Stimulated activated CD4-positive, alpha-beta T cell treated with anti-CD3 and anti-CD28 coated beads, Interleukin-4, amount 100 ng/mL, for 4 hours (primary cell): ENCODE results near the gene AOPEP.

Source experiments
- DNase-seq, 2 experiments: peaks; one replicate each; pipeline ENCODE4 v3.0.0-alpha.2; 2020

Gene AOPEP

GRCh38 chr9:94717761-94718160, 8.7 kb upstream of the AOPEP start:
- DNase-seq: no peak

- DNase-seq: no peak
Observed at GRCh38 chr9:94718936-94719335, 7.6 kb upstream of the AOPEP start.

GRCh38 chr9:94719878-94720277, 6.6 kb upstream of the AOPEP start:
- no peak for DNase-seq

DNA sequence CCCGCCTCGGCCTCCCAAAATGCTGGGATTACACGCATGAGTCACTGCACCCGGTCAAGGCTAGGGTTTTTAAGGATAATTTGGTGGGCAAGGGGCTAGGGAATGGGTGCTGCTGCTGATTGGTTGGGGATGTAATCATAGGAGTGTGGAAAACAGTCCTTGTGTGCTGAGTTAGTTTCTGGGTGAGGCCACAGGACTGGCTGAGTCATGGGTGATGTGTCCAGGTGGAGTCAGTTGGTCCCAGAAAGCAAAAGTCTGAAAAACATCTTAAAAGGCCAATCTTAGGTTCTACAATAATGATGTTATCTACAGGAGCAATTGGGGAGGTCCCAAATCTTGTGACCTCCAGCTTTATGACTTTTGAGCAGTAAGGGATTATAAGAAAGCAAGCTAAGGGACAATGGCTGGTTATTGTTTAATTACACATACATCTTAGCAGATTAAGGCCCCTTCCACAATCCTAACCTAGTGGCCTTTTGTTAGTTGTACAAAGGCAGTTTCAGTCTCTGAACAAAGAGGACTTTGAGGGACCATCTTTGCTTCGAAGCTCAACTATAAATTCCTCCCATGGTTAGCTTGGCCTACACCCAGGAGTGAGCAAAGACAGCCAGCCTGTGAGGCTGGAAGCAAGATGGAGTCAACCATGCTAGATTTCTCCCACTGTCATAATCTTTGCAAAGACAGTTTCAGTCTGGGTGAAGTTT, 5.5 kb upstream of the AOPEP start:
- no peak for DNase-seq

GRCh38 chr9:94721754-94722153, 4.7 kb upstream of the AOPEP start:
- DNase-seq: no peak

DNA sequence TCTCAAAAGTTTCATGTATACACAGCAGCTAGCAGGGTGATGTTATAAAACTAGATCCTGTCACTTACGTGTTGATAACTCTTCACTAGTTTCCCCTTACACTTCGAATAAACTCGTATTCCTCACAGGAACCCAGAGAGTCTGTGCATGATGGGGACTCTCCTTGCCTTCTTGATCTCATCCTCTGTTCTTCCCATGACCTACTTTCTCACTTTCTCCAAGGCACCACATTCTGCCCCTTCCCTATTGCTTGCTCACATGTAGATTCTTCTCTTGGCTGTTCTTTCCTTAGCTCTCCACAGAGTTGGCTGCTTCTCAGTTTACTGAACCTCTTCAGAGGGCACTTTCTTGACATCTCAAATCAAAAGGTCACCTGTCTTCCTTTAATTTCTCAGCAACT, 1.2 kb upstream of the AOPEP start:
- DNase-seq: no peak

GRCh38 chr9:94728719-94729118, 2.2 kb downstream of the AOPEP start:
- DNase-seq: no peak

DNA sequence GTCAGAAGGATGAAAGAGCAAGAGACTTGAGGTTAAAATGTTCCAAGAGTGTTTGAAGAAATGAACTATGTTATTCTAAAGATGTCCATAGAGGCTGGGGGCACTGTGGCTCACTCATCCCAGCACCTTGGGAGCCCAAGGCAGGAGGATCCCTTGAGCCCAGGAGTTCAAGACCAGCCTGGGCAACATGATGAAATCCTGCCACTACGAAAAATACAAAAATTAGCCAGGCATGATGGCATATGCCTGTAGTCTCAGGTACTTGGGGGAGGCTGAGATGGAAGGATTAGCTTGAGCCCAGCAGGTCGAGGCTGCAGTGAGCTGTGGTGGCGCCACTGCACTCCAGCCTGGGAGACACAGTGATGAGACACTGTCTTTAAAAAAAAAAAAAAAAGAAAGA, 2.7 kb downstream of the AOPEP start:
- DNase-seq: no peak

GRCh38 chr9:94734054-94734754, 7.7 kb downstream of the AOPEP start:
- no peak for DNase-seq

- no peak for DNase-seq
Observed at GRCh38 chr9:94736759-94737158, 10.3 kb downstream of the AOPEP start.

- DNase-seq: no peak
Observed at GRCh38 chr9:94740145-94740840, 13.8 kb downstream of the AOPEP start.

DNA sequence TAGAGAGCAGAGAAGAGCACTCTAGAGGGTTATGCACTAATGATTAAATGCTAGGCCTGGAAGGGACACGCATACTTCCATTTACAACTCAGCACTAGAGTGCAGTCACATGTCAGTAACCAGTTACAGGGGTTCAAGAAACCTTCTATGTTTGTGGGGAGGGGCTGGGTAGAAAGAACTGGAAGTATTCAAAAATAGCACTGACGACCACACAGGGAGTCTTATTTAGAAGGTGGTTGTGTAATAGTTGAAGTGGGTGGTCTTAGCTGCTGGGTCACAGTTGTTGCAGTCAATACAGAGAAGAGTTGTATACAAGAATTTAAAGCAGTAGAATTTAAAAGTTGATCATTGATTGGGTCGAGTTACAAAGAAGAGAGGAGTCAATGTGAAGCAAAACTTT, 15.4 kb downstream of the AOPEP start:
- DNase-seq: no peak

DNA sequence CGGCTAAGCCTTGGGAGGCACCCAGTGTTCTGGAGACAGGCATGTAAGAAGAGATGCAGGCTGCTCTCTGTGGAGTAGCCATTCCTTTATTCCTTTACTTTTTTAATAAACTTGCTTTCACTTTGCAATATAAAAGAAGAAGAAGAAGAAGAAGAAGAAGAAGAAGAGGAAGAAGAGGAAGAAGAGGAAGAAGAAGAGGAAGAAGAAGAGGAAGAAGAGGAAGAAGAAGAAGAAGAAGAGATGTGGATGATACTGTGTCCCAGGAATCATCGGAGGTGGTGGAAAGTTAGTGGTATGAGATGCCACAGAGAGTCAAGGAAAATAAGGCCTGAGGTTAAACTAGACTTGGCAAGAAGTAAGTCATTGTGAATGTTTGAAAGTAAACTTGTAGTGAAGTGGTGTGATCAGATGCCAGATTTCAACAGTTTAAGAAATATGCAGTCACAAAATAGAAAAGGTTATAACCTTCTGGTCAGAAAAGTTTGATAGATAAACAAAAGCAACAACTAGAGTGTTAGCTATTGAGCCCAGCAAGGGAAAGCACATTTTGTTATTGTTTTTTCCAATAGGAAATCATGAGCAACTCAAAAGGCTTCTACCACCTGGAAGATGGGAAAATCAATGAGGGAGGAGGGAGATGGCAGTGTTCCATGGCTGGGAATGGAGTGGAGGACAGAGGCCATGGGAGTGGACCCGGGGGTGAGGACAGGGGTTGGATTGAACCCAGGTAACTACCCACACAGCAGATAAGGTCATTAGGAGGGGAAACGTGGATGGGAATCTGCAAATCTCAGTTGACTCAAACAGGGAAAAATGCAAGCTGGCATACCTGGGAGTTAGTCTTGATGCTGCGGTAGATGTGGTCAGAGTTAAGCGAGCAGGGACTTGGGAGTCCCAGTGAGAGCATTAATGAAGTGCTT, 16.8 kb downstream of the AOPEP start:
- DNase-seq: no peak

DNA sequence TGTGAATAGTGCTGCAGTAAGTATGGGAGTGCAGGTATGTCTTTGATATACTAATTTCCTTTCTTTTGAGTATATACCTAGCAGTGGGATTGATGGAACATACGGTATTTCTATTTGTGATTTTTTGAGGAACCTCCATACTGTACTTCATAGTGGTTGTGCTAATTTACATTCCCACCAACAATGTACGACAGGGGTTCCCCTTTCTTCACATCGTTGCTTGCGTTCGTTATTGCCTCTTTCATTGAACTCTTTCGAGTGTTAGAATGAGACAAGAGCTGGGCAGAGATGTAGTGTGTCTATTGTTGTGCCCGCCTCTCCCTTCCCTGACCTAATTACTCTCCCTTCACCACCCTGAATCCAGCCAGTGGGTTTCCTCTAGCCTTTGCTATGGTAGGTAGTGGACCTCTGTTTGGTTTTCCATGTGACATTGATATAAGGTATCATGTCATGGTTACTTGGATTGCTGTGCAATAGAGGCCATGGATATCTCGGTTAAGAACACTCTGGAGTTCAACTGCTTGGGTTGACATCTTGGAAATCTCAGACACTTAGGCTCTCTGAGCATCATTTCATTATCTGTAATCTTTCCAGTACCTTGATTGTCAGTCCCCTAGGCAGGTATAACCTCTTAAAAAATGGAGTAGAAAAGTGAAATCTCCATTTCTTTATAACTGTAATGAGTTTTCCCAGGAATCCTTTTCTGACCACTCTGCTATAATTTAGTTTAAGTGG, 19.5 kb downstream of the AOPEP start:
- no peak for DNase-seq

- DNase-seq: no peak
Observed at GRCh38 chr9:94746541-94747370, 20.3 kb downstream of the AOPEP start.

GRCh38 chr9:94754976-94755475, 28.5 kb downstream of the AOPEP start:
- no peak for DNase-seq

GRCh38 chr9:94757158-94757557, 30.7 kb downstream of the AOPEP start:
- no peak for DNase-seq

DNA sequence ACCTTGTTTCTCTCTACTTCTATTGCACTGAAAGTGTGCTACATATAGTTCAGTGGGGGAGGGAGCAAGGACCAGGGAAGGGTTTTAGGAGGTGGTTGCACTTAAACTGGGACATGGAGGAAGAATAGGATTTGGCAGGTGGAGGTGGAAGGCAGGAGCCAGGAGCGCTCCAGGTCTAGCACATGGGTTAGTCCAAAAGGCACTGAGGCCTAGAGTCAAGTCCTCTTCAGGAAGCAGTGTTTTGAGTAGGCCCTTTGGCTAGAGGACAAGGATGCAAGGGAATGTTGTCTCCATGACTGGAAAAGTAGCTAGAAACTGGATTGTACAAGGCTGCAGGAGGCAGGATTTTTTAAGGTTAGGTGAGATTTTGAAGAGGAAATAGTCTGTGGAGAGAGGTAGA, 31.5 kb downstream of the AOPEP start:
- DNase-seq: no peak

DNA sequence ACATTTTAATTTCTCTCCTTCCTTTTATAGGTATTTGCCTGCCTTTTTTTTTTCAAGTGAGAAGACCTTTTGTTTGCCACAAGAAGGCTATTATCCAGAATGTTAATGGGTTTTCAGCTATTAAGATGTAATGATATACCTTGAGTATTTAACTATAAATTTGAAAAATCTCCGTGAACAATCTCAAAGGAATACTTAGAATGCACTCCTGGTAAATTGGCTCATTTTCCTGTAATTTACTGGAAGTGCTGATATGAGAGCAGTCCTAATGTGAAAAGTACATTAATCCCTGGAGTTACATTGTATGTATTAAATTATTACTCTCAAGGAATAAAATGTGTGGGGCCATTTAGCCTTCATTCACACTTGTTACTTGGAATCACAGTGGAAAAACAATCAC, 32.4 kb downstream of the AOPEP start:
- no peak for DNase-seq

GRCh38 chr9:94760010-94760409, 33.5 kb downstream of the AOPEP start:
- no peak for DNase-seq

DNA sequence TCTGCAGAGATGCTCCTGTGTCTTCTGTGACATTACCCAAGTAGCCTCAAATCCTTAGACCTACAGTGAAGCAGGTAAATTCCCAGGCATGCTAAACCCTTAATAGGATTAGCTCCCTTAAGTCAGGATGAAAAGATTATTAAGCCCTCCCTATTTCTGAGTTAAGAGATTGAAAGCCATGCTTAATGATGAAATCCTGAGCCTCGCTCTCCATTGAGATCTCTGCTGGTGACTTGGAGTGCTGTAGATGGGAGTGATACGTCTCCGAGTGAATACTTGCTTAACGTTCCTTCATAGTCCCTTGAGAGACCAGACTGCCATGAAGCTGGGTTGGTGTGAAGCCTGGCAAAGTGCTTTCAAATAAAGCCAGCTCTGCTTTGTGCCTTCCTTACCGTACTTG, 34.2 kb downstream of the AOPEP start:
- no peak for DNase-seq
